Thyroid gland (tissue), 4 donors: ENCODE results near the gene IGSF10.

ENCODE experiments used
- POLR2A ChIP-seq, 2 donors: fragments of 450-650 bp; IDR thresholded peaks; one replicate each; pipeline ENCODE4 v1.6.1; 2017; ENCODE audit warnings: antibody characterized with exemption in 2 of 2, mild to moderate bottlenecking in 2 of 2, moderate library complexity in 1 of 2
- TF ChIP-seq, protein P1 (sequence below), 6 experiments: fragments of 200-600 bp in 3 of 6; fragments of 450-650 bp in 3 of 6; sonication (generic) in 3 of 6; IDR thresholded peaks; one replicate each; pipeline ENCODE4 v1.5.1; 2016 to 2019; ENCODE audit warnings: antibody characterized with exemption in 6 of 6, mild to moderate bottlenecking in 2 of 6, inconsistent platforms in 1 of 6, moderate library complexity in 1 of 6

DNA sequence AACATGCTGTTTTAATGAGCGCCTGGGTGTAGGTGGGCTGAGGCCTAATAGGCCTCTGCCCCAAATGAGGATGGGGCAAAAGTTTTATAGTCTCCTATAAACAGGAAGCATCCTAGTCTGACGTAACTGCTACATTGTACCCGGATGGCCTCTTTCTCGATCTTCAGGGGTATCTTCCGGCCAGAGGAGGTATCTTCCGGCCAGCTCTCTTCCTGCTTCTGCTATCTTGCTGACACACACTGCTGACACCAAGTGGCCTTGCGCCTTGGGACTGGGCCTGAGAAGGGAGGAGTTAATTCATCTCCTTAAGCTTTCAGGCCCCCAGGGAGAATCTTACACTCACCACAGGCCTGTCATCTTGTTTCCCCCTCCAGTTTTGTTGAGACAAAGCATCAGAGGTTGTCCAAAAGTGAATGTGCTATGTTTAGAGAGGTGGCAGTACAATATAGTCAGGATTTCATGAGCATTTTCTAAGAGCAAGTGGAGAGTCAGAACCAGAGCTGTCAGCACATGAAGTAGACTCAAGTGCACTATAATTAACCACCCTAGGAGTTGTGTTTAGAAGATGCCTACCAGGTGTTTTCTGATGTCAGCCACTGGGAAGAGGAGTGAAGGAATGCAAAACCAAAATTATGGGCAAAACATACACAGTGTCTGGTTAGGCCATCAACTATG is 15.6 kb upstream of the IGSF10 start:
- TF ChIP-seq, protein P1, sequence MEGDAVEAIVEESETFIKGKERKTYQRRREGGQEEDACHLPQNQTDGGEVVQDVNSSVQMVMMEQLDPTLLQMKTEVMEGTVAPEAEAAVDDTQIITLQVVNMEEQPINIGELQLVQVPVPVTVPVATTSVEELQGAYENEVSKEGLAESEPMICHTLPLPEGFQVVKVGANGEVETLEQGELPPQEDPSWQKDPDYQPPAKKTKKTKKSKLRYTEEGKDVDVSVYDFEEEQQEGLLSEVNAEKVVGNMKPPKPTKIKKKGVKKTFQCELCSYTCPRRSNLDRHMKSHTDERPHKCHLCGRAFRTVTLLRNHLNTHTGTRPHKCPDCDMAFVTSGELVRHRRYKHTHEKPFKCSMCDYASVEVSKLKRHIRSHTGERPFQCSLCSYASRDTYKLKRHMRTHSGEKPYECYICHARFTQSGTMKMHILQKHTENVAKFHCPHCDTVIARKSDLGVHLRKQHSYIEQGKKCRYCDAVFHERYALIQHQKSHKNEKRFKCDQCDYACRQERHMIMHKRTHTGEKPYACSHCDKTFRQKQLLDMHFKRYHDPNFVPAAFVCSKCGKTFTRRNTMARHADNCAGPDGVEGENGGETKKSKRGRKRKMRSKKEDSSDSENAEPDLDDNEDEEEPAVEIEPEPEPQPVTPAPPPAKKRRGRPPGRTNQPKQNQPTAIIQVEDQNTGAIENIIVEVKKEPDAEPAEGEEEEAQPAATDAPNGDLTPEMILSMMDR (IDR thresholded peaks at IDR 0.05), result no peak
- no peak for TF ChIP-seq POLR2A (IDR thresholded peaks at IDR 0.05)
